Panc1 (cell line): ENCODE measurements around the gene ACTR3.

ENCODE experiments used
- CTCF ChIP-seq: fragments of 450-650 bp; IDR thresholded peaks from 2 replicates; pipeline ENCODE4 v1.5.1; 2017; ENCODE audit warnings: mild to moderate bottlenecking
- POLR2AphosphoS5 ChIP-seq: IDR thresholded peaks from 2 replicates; pipeline ENCODE4 v1.6.1; 2012; ENCODE audit warnings: mild to moderate bottlenecking, low read depth, low read length, moderate library complexity
- SIN3A ChIP-seq: IDR thresholded peaks from 2 replicates; pipeline ENCODE4 v1.6.1; 2012; ENCODE audit warnings: low read depth, mild to moderate bottlenecking, low read length, moderate library complexity, borderline replicate concordance; ENCODE audit not compliant: insufficient read depth

GRCh38 chr2:113840518-113840917 lies 49.4 kb upstream of the ACTR3 start:
- TF ChIP-seq CTCF (no peak), POLR2AphosphoS5 (no peak), SIN3A (no peak)
